ENCODE data around the gene ALPK3. TPM values are rescaled to one million over a fixed set of nuclear protein-coding genes. Genes with fewer than 3 reads are reported as not detected.

ALPK3 gene
- total and polyA plus RNA-seq, 2 experiments from 2014 or later: 3.7 to 29.7 TPM

DNA sequence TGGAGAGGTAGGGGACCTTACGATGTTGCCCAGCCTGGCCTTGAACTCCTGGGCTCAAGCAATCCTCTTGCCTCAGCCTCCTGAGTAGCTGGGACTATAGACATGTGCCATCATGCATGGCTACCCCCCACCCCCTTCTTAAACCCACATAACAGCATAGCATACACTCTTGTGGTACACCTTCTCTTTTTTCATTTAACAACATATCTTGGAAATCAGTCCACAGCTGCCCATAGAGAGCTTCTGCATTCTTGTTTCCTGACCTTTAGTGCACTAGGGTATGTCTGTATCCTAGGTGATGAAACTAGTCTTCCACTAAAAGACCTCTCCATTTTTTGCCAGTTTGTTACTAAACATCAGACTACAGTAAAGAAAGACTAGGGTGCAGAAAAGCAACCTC lies 100.3 kb downstream of the ALPK3 start (continued):
- TF ChIP-seq CREB1 (CRISPR knock-in tag; IDR thresholded peaks at IDR 0.05; ENCODE audit: low read depth) (no peak), ZNF331 (CRISPR knock-in tag; IDR thresholded peaks at IDR 0.05; ENCODE audit: low read depth) (no peak), POLR2AphosphoS5 (IDR thresholded peaks at IDR 0.05; ENCODE audit: low read depth) (no peak), ZNF114 (CRISPR knock-in tag; IDR thresholded peaks at IDR 0.05) (no peak), STAT1 (IDR thresholded peaks at IDR 0.05; ENCODE audit: unreplicated experiment) (no peak), EZH2 (IDR thresholded peaks at IDR 0.05; ENCODE audit: low read depth, unreplicated experiment) (no peak)
- TF ChIP-seq, protein P1, sequence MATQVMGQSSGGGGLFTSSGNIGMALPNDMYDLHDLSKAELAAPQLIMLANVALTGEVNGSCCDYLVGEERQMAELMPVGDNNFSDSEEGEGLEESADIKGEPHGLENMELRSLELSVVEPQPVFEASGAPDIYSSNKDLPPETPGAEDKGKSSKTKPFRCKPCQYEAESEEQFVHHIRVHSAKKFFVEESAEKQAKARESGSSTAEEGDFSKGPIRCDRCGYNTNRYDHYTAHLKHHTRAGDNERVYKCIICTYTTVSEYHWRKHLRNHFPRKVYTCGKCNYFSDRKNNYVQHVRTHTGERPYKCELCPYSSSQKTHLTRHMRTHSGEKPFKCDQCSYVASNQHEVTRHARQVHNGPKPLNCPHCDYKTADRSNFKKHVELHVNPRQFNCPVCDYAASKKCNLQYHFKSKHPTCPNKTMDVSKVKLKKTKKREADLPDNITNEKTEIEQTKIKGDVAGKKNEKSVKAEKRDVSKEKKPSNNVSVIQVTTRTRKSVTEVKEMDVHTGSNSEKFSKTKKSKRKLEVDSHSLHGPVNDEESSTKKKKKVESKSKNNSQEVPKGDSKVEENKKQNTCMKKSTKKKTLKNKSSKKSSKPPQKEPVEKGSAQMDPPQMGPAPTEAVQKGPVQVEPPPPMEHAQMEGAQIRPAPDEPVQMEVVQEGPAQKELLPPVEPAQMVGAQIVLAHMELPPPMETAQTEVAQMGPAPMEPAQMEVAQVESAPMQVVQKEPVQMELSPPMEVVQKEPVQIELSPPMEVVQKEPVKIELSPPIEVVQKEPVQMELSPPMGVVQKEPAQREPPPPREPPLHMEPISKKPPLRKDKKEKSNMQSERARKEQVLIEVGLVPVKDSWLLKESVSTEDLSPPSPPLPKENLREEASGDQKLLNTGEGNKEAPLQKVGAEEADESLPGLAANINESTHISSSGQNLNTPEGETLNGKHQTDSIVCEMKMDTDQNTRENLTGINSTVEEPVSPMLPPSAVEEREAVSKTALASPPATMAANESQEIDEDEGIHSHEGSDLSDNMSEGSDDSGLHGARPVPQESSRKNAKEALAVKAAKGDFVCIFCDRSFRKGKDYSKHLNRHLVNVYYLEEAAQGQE (IDR thresholded peaks at IDR 0.05; ENCODE audit: unreplicated experiment): no peak

DNA sequence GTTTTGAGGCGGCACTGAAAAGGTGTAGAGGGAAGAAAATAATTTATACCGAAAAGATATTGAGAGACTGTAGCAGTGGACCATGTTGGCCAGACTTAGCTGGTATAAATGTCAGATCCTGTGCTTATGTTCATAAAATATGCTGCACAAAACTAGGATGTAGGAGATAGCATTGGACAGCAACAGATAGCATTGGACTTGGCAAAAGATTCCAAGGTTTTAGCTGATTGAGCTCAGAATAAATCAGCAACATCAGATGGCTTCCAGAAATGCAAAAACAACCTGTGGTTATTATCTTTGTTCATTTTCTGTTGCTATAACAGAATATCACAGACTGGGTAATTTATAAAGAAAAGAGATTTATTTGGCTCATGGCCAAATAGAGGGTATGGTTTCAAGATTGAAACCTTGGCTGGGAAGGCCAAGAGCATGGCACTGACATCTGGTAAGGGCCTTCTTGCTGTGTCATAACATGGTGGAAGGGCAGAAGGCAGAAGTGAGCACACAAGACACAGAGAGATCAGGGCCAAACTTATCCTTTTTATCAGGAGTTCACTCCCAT lies 102.0 kb downstream of the ALPK3 start:
- no peak overlapping the region for H3K27ac Mint-ChIP-seq
- TF ChIP-seq POLR2AphosphoS5 (IDR thresholded peaks at IDR 0.05; ENCODE audit: low read depth) (no peak), STAT1 (IDR thresholded peaks at IDR 0.05; ENCODE audit: unreplicated experiment) (no peak), EZH2phosphoT487 (IDR thresholded peaks at IDR 0.05; ENCODE audit: unreplicated experiment) (no peak), NANOG (IDR thresholded peaks at IDR 0.05; ENCODE audit: borderline replicate concordance) (no peak), ZNF331 (CRISPR knock-in tag; IDR thresholded peaks at IDR 0.05; ENCODE audit: low read depth) (no peak), ZNF114 (CRISPR knock-in tag; IDR thresholded peaks at IDR 0.05) (no peak), CREB1 (CRISPR knock-in tag; IDR thresholded peaks at IDR 0.05; ENCODE audit: low read depth) (no peak), EZH2 (IDR thresholded peaks at IDR 0.05; ENCODE audit: low read depth, unreplicated experiment) (no peak), JUNB (IDR thresholded peaks at IDR 0.05; ENCODE audit: unreplicated experiment) (no peak)
- TF ChIP-seq, protein P2, sequence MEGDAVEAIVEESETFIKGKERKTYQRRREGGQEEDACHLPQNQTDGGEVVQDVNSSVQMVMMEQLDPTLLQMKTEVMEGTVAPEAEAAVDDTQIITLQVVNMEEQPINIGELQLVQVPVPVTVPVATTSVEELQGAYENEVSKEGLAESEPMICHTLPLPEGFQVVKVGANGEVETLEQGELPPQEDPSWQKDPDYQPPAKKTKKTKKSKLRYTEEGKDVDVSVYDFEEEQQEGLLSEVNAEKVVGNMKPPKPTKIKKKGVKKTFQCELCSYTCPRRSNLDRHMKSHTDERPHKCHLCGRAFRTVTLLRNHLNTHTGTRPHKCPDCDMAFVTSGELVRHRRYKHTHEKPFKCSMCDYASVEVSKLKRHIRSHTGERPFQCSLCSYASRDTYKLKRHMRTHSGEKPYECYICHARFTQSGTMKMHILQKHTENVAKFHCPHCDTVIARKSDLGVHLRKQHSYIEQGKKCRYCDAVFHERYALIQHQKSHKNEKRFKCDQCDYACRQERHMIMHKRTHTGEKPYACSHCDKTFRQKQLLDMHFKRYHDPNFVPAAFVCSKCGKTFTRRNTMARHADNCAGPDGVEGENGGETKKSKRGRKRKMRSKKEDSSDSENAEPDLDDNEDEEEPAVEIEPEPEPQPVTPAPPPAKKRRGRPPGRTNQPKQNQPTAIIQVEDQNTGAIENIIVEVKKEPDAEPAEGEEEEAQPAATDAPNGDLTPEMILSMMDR (conservative IDR thresholded peaks at IDR 0.05; ENCODE audit: low read depth in 2 of 2): no peak
- TF ChIP-seq, protein P1 (IDR thresholded peaks at IDR 0.05; ENCODE audit: unreplicated experiment): no peak
- TF ChIP-seq, protein P3, sequence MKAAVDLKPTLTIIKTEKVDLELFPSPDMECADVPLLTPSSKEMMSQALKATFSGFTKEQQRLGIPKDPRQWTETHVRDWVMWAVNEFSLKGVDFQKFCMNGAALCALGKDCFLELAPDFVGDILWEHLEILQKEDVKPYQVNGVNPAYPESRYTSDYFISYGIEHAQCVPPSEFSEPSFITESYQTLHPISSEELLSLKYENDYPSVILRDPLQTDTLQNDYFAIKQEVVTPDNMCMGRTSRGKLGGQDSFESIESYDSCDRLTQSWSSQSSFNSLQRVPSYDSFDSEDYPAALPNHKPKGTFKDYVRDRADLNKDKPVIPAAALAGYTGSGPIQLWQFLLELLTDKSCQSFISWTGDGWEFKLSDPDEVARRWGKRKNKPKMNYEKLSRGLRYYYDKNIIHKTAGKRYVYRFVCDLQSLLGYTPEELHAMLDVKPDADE (IDR thresholded peaks at IDR 0.05): no peak

More for the DNA sequence above, 102.0 kb downstream of the ALPK3 start:
- H3K9me2 ChIP-seq (ENCODE audit: insufficient read depth): no peaks in the 10 kb centered on the region
- H3K36me3 ChIP-seq (ENCODE audit: insufficient read depth): no peaks in the 10 kb centered on the region
- no peaks in the 10 kb centered on the region for H3K27me3 Mint-ChIP-seq (ENCODE audit: insufficient read depth, low read depth, poor library complexity)
- H3K4me1 ChIP-seq (ENCODE audit: insufficient read depth): no peaks in the 10 kb centered on the region
- no peak overlapping the region for H3K4me3 ChIP-seq
- H3K4me2 ChIP-seq: no peak overlapping the region
- no peak overlapping the region for H2AFZ ChIP-seq
- H3K9me3 Mint-ChIP-seq: no peaks in the 10 kb centered on the region
- no peaks in the 10 kb centered on the region for H3K79me2 ChIP-seq (replicated peaks; ENCODE audit: insufficient read depth)
- no peaks in the 10 kb centered on the region for H4K20me1 ChIP-seq (replicated peaks; ENCODE audit: insufficient read depth)
- no peak for ATAC-seq
- no peak for DNase-seq (ENCODE audit: low spot score)
- H3F3A ChIP-seq (replicated peaks; ENCODE audit: low read depth): no peaks in the 10 kb centered on the region
- H3K27me3 ChIP-seq (ENCODE audit: insufficient read depth): no peaks in the 10 kb centered on the region
- no peak overlapping the region for H3K27ac ChIP-seq (ENCODE audit: low read depth)
- peaks cover 7% of the 10 kb centered on the region for H3K4me1 Mint-ChIP-seq
- no peaks in the 10 kb centered on the region for H3K36me3 Mint-ChIP-seq (ENCODE audit: low read depth)
- no peak overlapping the region for H3K4me3 Mint-ChIP-seq

All from GM23338 (cell line).